Psoas muscle (tissue), 8 donors: ENCODE measurements around the gene MRNIP. TPM values are rescaled to one million over a fixed set of nuclear protein-coding genes. Genes with fewer than 3 reads are reported as not detected.

Experiments used
- ATAC-seq, 4 donors: fragments of 200-7000 bp; cut with Tn5 transposase; one replicate each; pipeline ENCODE4 v1.9.1; 2020; ENCODE audit warnings: moderate library complexity in 3 of 4, mild to moderate bottlenecking in 2 of 4
- DNase-seq, 2 donors: peaks; one replicate each; pipeline ENCODE4 v3.0.0-alpha.2; 2020
- H3K27ac ChIP-seq: fragments of 200-600 bp; one replicate; pipeline ENCODE4 v1.8.0; 2022
- H3K27me3 ChIP-seq, 3 donors: fragments of 200-600 bp in 1 of 3; one replicate each; pipeline versions ENCODE4 v1.6.1 to v1.8.0; 2013 to 2022; ENCODE audit warnings: low read length in 2 of 3, mild to moderate bottlenecking in 2 of 3, moderate library complexity in 1 of 3; ENCODE audit not compliant: insufficient read depth in 3 of 3
- H3K36me3 ChIP-seq, 2 donors: fragments of 200-600 bp in 1 of 2; one replicate each; pipeline versions ENCODE4 v1.6.1 to v1.8.0; 2013 to 2022; ENCODE audit warnings: low read depth in 1 of 2, mild to moderate bottlenecking in 1 of 2, moderate library complexity in 1 of 2; ENCODE audit not compliant: insufficient read depth in 1 of 2
- H3K4me1 ChIP-seq: fragments of 200-600 bp; one replicate; pipeline ENCODE4 v1.8.0; 2022
- H3K4me3 ChIP-seq: fragments of 200-600 bp; one replicate; pipeline ENCODE4 v1.8.0; 2022; ENCODE audit warnings: mild to moderate bottlenecking
- H3K9me3 ChIP-seq: fragments of 200-600 bp; one replicate; pipeline ENCODE4 v1.8.0; 2022
- WGBS, 3 donors: extraction: QIAGEN DNeasy Blood & Tissue Kit; methylation state at CpG; one replicate each; pipeline versions ENCODE4 v1.1.6 to v1.1.7; 2013; 5-methylcytosine and 5-hydroxymethylcytosine counted together
- intact Hi-C, 2 donors: fragments of 100-400 bp; cut with DNase I; formaldehyde crosslinking; loops; one replicate each; pipeline versions ENCODE4 v1.11.0 to v1.14.2; 2022
- polyA plus RNA-seq, 3 donors: library from polyadenylated mRNA; stranded (reverse); fragments of 200-250 nt; gene quantifications; one replicate each; pipeline ENCODE4 v1.2.3, GENCODE V29; 2013
- total RNA-seq, 4 donors: library from RNA; stranded (reverse); fragmentation: NEBNext Ultra II Directional in 2 of 4; extraction: Animal tissue kit (Norgen Biotek cat#: 25700) in 2 of 4; gene quantifications; one replicate each; pipeline versions ENCODE4 v1.2.1 to v1.2.4, GENCODE V29; 2021 to 2023
- TF ChIP-seq, protein P1 (sequence below): fragments of 200-600 bp; IDR thresholded peaks from one replicate; pipeline ENCODE4 v1.8.0; 2022; ENCODE audit warnings: antibody characterized with exemption
- donor health status: healthy with polysubstance abuse.
- donor health status: DM: no; HTN: no; CAD: no; lungs with moderate emphysema.
- donor health status: Bipolar disorder and iron deficiency.
- donor health status: healthy.
- donor health status: DM: yes; HTN: yes; CAD: no.
- donor health status: DM: no; HTN: no; CAD: no.
- donor health status: DM: no; HTN: no; CAD: no.
- donor health status: DM: yes; HTN: yes; CAD: no.

The MRNIP gene
- total and polyA plus RNA-seq, 7 donors, result 2.1 to 30.4 (median 7.9) TPM

DNA sequence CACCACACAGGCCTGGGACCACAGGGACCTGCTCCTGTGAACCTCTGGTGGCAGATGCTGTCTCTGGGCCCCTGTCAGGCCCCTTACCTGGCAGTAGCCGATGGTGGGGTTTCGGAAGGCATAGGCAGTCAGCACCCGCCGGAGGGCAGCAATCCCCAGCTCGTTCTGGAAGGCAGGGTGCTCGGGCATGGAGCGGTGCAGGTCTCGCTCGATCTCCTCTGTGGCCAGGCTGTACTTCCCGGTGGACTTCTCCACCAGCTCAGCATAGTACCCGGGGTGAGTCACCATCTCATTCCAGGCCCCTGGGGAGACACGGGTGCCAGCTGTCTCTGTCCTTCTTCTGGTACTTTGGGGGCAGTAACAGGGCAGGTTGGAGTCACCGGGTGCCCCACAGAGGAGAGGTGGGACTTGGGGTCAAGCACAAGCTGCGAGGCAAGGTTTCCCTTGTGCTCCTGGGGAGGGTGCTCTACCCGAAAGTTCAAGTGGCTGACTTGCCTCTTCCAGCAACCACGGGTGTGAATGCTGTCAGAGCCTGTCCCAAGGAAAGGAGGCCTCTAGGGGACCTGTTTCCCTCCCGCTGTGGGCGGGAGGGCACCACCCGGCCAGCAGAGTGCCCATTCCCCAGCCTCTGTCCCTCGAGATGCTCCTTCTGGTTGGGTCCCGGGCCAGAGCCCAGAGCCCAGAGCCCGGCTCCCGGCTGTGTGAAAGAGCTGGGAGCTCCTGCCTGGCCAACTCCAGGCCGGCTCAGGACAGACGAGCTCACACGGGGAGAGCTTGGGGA, 19.8 kb upstream of the MRNIP start:
- ATAC-seq (peak; percentile 77 to 87 (median 80)), DNase-seq (no peak)
- H3K4me3 ChIP-seq, result no peak overlapping the region
- H3K4me1 ChIP-seq, result peaks cover 12% of the 10 kb centered on the region
- H3K27ac ChIP-seq, result peak overlapping the region; percentile 55
- WGBS, 3 donors, result 70 to 78% (median 74%) methylated on average over 26 of the region's 26 CpGs
- TF ChIP-seq, protein P1, sequence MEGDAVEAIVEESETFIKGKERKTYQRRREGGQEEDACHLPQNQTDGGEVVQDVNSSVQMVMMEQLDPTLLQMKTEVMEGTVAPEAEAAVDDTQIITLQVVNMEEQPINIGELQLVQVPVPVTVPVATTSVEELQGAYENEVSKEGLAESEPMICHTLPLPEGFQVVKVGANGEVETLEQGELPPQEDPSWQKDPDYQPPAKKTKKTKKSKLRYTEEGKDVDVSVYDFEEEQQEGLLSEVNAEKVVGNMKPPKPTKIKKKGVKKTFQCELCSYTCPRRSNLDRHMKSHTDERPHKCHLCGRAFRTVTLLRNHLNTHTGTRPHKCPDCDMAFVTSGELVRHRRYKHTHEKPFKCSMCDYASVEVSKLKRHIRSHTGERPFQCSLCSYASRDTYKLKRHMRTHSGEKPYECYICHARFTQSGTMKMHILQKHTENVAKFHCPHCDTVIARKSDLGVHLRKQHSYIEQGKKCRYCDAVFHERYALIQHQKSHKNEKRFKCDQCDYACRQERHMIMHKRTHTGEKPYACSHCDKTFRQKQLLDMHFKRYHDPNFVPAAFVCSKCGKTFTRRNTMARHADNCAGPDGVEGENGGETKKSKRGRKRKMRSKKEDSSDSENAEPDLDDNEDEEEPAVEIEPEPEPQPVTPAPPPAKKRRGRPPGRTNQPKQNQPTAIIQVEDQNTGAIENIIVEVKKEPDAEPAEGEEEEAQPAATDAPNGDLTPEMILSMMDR, result no peak
- H3K36me3 ChIP-seq, result peaks cover 0 to 70% of the 10 kb centered on the region in 2 donors
- H3K27me3 ChIP-seq, result no peaks in the 10 kb centered on the region
- peaks cover 10% of the 10 kb centered on the region for H3K9me3 ChIP-seq
- intact Hi-C loops, result no loop called here

DNA sequence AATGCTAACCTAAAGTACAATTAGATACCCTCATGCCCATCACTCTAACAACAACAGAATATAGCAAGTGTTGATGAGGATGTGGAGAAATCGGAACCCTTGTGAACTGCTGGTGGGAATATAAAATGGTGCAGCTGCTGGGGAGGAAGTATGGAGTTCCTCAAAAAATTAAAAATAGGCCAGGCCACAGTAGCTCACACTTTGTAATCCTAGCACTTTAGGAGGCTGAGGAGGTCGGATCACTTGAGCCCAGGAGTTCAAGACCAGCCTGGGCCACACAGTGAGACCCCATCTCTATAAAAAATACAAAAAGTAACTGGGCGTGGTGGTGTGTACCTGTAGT, 18.0 kb upstream of the MRNIP start:
- Histone ChIP-seq H3K36me3 (peaks cover 0 to 75% of the 10 kb centered on the region in 2 donors), H3K27ac (peak overlapping the region; percentile 30), H3K9me3 (no peaks in the 10 kb centered on the region), H3K4me1 (peaks cover 12% of the 10 kb centered on the region), H3K27me3 (no peaks in the 10 kb centered on the region), H3K4me3 (no peak overlapping the region)
- ATAC-seq, result no peak
- 81 to 99% (median 82%) methylated on average over 3 of the region's 3 CpGs for WGBS, 3 donors
- DNase-seq, result no peak
- TF ChIP-seq, protein P1, result no peak
- intact Hi-C loops, result no loop called here

DNA sequence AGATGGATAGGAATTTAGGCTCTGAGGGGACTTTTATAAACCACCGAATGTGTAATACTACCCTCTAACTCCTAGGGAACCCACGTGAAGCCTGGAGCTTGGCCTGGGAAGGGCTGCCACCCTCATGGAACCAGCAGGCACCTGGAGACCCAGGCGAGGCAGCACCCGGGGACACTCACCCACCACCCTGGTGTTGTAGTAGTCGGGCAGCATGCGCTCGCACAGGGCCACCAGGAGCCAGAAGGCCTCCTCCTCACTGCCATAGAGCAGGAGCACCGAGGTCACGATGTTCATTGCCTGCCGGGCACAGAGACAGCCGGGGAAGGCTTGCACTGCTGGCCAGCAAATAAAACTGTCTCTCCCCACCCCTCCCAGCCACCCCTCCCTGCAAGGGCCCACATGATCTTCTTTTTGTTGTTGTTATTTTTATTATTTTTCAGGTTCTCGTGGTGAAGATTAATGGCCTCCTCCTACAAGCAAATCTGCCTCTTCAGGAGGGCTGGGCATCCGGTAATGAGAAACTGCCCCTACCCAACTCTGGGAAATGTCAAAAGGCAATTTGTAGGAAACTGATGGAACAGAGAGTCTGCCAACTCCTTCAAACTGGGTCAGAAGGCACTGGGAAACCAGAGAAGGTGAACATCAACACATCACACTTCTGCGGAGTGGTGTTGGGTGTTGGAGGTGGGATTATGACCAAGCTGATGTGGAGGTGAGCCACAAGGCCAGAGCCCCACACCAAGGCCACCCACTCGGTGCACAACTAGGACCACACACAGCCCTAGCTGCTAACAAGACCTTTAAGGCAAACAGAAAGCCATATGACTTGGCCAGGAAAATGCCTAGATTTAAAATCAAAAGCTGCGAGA, 17.4 kb upstream of the MRNIP start:
- H3K4me1 ChIP-seq, result peaks cover 13% of the 10 kb centered on the region
- peak overlapping the region; percentile 30 for H3K27ac ChIP-seq
- peaks cover 0 to 81% of the 10 kb centered on the region in 2 donors for H3K36me3 ChIP-seq
- 55 to 92% (median 68%) methylated on average over 16 of the region's 16 CpGs for WGBS, 3 donors
- TF ChIP-seq, protein P1, result no peak
- peak in 2 of 4 donors; percentile 31 for ATAC-seq
- H3K27me3 ChIP-seq, result no peaks in the 10 kb centered on the region
- intact Hi-C loops, result no loop called here
- DNase-seq, result no peak
- H3K9me3 ChIP-seq, result no peaks in the 10 kb centered on the region
- no peak overlapping the region for H3K4me3 ChIP-seq

DNA sequence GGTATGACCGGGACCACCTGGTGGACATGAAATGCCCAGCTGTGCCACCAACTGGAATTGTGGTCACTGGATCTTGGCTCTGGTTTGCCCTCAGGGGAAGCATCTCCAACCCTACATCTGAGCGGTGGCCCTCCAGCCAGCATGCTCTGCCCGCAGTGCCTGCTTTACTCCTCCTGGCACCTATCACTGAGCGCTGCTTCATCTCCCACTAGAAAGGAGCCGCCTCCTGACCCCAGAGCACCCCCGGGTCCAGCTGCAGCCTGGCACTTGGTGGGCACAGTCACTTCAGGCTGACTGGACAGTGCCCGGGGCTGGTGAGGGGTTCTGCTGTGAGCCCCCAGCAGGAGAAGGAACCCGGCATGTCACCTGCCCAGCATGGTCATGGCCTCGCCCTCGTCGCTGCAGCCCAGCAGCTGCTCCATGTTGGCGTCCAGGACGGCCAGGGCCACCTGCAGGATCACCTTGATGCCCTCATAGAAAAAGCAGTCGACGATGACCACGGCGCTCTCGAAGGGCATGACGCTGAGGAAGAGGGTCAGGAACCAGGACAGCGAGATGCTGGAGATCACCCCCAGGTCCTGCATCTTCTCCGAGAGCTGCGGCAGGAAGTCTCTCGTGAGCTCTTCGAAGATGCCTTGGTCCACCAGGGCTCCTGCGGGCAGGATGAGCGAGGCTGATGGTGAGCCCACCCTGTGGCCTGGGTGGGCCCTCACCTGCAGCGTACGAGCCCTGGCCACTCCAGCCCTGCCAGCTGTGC, 16.1 kb upstream of the MRNIP start:
- 96 to 97% (median 97%) methylated on average over 27 to 28 of the region's 28 CpGs for WGBS, 3 donors
- Histone ChIP-seq H3K36me3 (peaks cover 0 to 90% of the 10 kb centered on the region in 2 donors), H3K4me1 (peaks cover 10% of the 10 kb centered on the region), H3K27ac (no peak overlapping the region), H3K27me3 (no peaks in the 10 kb centered on the region), H3K9me3 (no peaks in the 10 kb centered on the region), H3K4me3 (no peak overlapping the region)
- ATAC-seq (no peak), DNase-seq (no peak)
- TF ChIP-seq, protein P1, result no peak
- intact Hi-C loops, result loop anchor here in 1 of 2 donors (5.0 kb wide), 2 partner anchors 33 to 218 kb away; partner anchors contain the start of gene TBC1D9B
